ENCODE results near the gene POTEH.
"Not testable (repeated sequence)": the region's sequence is repeated elsewhere in the genome, so short reads cannot be mapped to it uniquely, and the experiment has no call there.

POTEH gene

GRCh38 chr22:15689749-15690125 is at the start of gene POTEH:
POTEH (plus strand) TSS chr22:15690026; CDS start chr22:15690078, 52 bp downstream.
- DNase-seq = not testable (repeated sequence)

GRCh38 chr22:15642288-15642861 is 47.5 kb upstream of the POTEH start:
- DNase-seq = not testable (repeated sequence)

GRCh38 chr22:15651954-15652353 is 37.9 kb upstream of the POTEH start:
- not testable (repeated sequence) for DNase-seq

GRCh38 chr22:15652738-15653137 is 37.1 kb upstream of the POTEH start:
- not testable (repeated sequence) for DNase-seq

- DNase-seq = not testable (repeated sequence)
Observed at GRCh38 chr22:15653241-15653640, 36.6 kb upstream of the POTEH start.

- DNase-seq = not testable (repeated sequence)
Observed at GRCh38 chr22:15661102-15661501, 28.7 kb upstream of the POTEH start.

- not testable (repeated sequence) for DNase-seq
Observed at GRCh38 chr22:15664682-15665081, 25.1 kb upstream of the POTEH start.

GRCh38 chr22:15665478-15665877 is 24.3 kb upstream of the POTEH start:
- DNase-seq = not testable (repeated sequence)

GRCh38 chr22:15669430-15669829 is 20.4 kb upstream of the POTEH start:
- not testable (repeated sequence) for DNase-seq

GRCh38 chr22:15679702-15680101 is 10.1 kb upstream of the POTEH start:
- DNase-seq = not testable (repeated sequence)

- DNase-seq = not testable (repeated sequence)
Observed at GRCh38 chr22:15684115-15684514, 5.7 kb upstream of the POTEH start.

GRCh38 chr22:15684695-15685094 is 5.1 kb upstream of the POTEH start:
- DNase-seq = not testable (repeated sequence)

- DNase-seq = not testable (repeated sequence)
Observed at GRCh38 chr22:15685641-15686040, 4.2 kb upstream of the POTEH start.

GRCh38 chr22:15687086-15687485 is 2.7 kb upstream of the POTEH start:
- DNase-seq = not testable (repeated sequence)

- DNase-seq = not testable (repeated sequence)
Observed at GRCh38 chr22:15687676-15688075, 2.1 kb upstream of the POTEH start.

GRCh38 chr22:15688090-15688489 is 1.7 kb upstream of the POTEH start:
- not testable (repeated sequence) for DNase-seq

GRCh38 chr22:15689012-15689748 is 646 bp upstream of the POTEH start:
- not testable (repeated sequence) for DNase-seq

- not testable (repeated sequence) for DNase-seq
Observed at GRCh38 chr22:15713600-15713999, 23.8 kb downstream of the POTEH start.

- DNase-seq = not testable (repeated sequence)
Observed at GRCh38 chr22:15714125-15714524, 24.3 kb downstream of the POTEH start.

GRCh38 chr22:15721884-15722283 is 32.1 kb downstream of the POTEH start:
- not testable (repeated sequence) for DNase-seq

GRCh38 chr22:15729209-15729917 is 39.5 kb downstream of the POTEH start:
- not testable (repeated sequence) for DNase-seq

GRCh38 chr22:15731023-15731422 is 41.2 kb downstream of the POTEH start:
- DNase-seq = not testable (repeated sequence)

- not testable (repeated sequence) for DNase-seq
Observed at GRCh38 chr22:15734411-15734810, 44.6 kb downstream of the POTEH start.
